Hepatocyte (in vitro differentiated cells): ENCODE results near the gene ABCG4.
"Not testable (repeated sequence)": the region's sequence is repeated elsewhere in the genome, so short reads cannot be mapped to it uniquely, and the experiment has no call there.

Source experiments
- EZH2 ChIP-seq: fragments of 200-600 bp; sonication (generic); IDR thresholded peaks from 2 replicates; pipeline ENCODE4 v1.6.1; 2016; ENCODE audit warnings: antibody characterized with exemption, mild to moderate bottlenecking, borderline replicate concordance
- TF ChIP-seq, protein P1 (sequence below): fragments of 200-600 bp; sonication (generic); IDR thresholded peaks from 2 replicates; pipeline ENCODE4 v1.5.1; 2016; ENCODE audit warnings: antibody characterized with exemption, mild to moderate bottlenecking; ENCODE audit not compliant: poor library complexity

DNA sequence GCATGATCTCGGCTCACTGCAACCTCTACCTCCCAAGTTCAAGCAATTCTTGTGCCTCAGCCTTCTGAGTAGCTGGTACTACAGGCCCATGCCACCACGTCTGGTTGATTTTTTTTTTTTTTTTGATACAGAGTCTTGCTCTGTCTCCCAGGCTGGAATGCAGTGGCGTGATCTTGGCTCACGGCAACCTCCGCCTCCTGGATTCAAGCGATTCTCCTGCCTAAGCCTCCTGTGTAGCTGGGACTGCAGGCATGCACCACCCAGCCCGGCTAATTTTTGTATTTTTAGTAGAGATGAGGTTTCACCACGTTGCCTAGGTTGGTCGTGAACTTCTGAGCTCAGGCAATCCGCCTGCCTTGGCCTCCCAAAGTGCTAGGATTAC, 18.2 kb downstream of the ABCG4 start:
- TF ChIP-seq EZH2 = not testable (repeated sequence)
- TF ChIP-seq, protein P1, sequence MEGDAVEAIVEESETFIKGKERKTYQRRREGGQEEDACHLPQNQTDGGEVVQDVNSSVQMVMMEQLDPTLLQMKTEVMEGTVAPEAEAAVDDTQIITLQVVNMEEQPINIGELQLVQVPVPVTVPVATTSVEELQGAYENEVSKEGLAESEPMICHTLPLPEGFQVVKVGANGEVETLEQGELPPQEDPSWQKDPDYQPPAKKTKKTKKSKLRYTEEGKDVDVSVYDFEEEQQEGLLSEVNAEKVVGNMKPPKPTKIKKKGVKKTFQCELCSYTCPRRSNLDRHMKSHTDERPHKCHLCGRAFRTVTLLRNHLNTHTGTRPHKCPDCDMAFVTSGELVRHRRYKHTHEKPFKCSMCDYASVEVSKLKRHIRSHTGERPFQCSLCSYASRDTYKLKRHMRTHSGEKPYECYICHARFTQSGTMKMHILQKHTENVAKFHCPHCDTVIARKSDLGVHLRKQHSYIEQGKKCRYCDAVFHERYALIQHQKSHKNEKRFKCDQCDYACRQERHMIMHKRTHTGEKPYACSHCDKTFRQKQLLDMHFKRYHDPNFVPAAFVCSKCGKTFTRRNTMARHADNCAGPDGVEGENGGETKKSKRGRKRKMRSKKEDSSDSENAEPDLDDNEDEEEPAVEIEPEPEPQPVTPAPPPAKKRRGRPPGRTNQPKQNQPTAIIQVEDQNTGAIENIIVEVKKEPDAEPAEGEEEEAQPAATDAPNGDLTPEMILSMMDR = not testable (repeated sequence)
